Lung microvascular endothelial cell (primary cell): Measurements from ENCODE around the gene RTN4RL2. TPM values are rescaled to one million over a fixed set of nuclear protein-coding genes. Genes with fewer than 3 reads are reported as not detected.

Source experiments
- DNase-seq, 2 donors: peaks; one replicate each; pipeline versions ENCODE4 v3.0.0 to v3.0.0-alpha.2; 2010; ENCODE audit warnings: low read depth in 2 of 2
- total RNA-seq: library from RNA; depleted of rRNA; stranded (reverse); fragments of >200 nt; gene quantifications from 2 replicates; pipeline ENCODE4 v1.2.1, GENCODE V29; 2014

The RTN4RL2 gene
- total RNA-seq: under 0.01 and 0.20 TPM in 2 replicates

DNA sequence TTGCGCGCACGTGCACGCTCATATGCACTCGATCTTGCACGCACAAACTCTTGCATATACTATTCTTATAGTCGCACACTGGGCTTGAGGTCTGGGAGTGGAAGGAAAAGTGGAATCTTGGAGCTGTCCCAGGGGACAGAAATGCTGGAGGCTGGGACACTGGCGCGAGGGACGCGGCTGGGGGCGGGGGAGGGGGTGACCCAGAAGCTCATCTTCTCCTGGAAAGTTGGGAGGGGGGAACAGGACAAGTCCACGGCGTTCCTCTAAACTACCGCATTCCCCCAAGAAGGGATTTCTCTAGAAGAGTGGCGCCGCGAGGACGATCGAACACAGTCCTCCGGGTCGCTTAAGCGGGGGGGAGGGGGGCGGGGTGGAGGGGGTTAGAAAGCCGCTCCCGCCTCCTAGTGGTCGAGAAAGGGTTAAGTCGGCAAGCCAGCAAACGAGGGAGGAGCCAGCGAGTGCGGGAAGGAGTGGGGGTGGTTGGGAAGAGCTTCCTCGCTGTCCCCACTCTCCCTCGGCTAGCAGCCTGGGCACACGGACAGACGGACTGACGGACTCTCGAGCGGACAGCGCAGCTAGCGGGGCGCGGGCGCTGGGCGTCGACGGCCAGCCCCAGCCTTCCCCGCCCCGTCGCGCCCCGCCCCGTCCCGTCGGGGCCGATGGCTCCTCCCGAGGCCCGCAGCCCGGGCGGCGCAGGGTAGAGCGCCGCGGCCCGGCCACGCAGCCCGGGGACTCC, at the start of gene RTN4RL2:
TSS of gene RTN4RL2 (plus strand) at position 507 of the 736 bp plus-strand sequence. CDS start 338 bp downstream, outside the sequence.
- peak; percentile 42 to 43 for DNase-seq

DNA sequence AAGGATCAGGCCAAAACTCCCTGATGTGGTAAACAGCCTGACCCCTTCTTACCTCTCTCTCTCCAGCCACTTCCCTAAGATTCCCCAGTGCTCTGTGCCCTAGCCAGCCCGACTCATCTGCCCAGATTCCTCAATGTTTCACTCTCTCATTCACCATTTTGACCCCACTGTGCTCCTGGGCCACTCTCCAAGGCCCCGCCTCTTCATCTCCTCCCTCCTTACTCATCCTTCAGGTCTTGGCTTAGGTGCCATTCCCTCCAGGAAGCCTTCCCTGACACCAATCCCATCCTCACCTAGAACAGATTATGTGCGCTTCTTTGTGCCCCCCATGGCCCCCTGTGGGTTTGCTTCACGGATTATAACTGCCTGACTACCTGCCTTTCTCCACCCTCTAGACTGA, 46.6 kb upstream of the RTN4RL2 start:
- DNase-seq: no peak

DNA sequence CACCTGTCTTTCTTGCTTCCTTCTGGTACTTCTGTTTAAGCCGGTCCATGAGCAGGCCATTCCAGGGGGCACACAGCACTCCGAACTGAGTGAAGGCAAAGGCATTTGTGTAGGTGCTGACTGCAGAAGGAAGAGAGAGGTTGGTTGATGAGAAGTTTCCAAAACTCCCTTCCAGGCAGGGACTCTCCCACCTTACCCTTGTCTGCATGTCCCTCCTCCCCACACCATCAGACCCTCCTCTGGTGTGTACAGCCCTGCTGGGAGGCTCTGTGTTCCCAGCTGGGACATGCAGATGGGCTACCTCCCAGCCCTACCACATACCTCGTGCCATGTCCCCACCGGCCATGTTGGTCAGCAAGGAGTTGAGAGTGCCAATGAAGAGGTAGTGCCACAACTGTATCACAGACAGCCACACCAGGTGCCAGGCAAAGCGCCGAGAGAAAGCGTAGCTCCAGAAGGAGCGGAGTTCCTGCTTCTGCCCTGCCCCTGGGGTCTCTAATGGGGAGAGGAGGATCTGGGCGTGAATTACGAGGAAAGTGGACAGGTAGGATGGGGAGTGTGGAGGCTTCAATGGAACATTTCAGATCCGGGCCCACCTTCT, 45.6 kb upstream of the RTN4RL2 start:
- no peak for DNase-seq

DNA sequence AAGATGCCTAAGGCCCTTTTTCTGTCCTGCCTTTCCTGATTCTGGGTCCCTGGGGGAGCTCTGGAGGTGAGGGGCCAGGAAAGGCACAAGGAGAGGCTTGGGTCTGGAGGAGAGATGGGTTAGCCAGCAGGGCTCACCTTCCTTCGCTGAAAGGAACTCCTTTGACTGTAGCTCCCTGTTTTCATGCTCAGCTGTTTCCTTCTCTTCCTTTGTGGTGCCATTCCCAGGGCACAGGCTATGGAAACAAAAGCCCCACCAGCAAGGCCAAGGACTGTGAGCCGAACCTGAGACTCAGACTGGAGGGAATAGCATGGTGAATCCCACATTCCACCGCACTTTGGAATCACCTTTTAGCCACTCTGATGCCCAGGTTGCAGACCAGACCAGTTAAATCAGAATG, 43.9 kb upstream of the RTN4RL2 start:
- DNase-seq: peak; percentile 18 to 41

DNA sequence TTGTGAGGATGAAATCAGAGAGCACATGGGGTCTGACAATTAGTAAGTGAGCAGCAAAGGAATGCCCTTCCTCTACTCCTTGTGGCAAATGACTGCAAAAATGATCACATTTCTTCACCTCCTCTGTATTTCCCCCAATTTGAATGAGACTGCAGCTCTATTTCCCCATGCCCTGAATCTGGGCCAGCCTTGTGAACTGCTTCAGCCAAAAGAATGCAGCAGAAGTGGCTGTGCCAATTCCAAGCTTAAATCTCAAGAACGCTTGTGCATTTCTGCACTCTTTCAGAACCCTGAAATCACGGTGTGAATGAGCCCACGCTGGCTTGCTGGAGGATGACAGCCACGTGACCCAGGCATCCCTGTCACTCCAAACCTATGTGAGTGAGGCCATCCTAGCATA, 43.3 kb upstream of the RTN4RL2 start:
- DNase-seq: no peak

DNA sequence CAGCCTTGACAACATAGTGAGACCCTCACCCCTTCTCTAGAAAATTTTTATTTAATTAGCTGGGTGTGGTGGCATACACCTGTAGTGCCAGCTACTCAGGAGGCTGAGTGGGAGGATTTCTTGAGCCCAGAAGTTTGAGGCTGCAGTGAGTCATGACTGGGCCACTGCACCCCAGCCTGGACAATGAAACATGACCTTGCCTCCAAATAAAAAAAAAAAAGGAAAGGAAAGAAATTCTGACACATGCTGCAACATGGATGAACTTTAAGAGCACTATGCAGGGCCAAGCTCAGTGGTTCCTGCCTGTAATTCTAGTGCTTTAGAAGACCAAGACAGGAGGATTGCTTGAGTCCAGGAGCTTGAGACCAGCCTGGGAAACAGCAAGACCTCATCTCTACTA, 42.2 kb upstream of the RTN4RL2 start:
- no peak for DNase-seq

DNA sequence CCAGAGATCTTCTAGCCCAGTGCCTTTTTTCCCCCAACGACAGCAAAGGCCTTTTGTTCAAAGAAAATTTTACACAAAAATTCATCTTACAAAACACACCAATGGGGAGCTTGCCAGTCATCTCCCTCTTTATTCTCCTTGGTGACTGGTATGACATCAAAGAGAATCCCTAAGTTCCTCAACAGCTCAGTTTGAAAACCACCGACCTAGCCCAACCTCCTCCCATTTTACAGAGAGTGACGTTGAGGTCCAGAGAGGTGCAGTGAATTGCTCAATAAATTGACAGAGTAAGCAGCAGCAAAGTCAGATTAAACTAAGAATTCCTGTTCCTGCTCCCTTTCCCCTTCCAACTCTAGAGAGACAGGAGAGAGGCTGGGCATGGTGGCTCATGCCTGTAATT, 41.2 kb upstream of the RTN4RL2 start:
- DNase-seq: no peak

DNA sequence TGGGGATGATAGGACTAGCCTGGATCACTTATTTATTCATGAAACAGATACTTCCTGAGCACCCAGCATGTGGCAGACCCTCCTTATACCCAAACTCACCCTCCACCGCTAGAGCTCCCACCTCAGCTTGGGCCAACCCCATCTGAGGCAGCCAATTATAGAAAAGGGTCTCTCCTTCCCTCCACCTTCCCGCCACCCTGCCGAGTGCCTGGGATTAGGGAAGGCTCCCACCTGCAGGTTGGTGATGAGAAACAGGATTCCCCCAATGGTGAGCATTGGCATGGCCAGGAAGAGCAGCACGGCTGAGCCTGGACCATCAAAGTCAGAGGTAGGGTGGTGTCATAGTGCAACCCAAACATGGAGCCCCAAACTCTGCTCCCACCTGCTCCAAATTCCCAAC, 39.3 kb upstream of the RTN4RL2 start:
- no peak for DNase-seq

DNA sequence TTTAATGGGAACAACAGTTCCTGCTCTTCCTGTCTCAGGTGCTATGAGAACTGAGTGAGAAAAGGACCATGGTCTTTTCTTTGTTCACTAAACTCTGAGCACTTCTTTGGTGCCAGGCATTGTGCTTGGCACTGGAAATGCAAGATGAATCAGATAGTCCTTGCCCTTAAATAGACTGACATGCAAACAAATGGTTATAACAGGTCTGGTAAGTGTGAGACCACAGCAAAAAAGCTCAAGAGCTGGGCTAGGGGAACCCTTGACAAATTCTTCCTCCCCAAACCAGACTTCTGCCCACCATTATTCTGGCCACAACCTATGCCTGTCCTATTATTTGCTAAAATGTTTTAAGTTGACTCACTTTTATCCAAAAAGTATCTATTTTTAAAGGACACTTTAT, 38.5 kb upstream of the RTN4RL2 start:
- DNase-seq: no peak

DNA sequence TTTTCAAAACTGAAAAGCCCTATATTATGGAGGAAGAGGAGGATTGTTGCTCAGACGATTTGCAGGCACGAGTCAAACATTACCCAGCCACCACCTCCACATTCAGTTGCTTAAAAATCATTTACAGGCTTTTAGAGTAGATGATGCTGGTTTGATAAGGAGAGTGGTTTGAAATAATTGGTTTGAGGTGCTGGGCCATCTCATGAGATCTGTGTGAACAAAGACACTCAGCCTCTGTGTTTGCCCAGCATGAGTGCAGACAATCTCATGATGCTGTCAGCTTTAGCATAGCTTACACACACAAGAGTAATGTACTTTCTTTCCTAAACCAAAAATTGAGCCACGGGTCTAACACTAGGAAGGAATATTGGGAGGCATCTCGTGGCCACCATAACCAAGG, 37.7 kb upstream of the RTN4RL2 start:
- DNase-seq: no peak

DNA sequence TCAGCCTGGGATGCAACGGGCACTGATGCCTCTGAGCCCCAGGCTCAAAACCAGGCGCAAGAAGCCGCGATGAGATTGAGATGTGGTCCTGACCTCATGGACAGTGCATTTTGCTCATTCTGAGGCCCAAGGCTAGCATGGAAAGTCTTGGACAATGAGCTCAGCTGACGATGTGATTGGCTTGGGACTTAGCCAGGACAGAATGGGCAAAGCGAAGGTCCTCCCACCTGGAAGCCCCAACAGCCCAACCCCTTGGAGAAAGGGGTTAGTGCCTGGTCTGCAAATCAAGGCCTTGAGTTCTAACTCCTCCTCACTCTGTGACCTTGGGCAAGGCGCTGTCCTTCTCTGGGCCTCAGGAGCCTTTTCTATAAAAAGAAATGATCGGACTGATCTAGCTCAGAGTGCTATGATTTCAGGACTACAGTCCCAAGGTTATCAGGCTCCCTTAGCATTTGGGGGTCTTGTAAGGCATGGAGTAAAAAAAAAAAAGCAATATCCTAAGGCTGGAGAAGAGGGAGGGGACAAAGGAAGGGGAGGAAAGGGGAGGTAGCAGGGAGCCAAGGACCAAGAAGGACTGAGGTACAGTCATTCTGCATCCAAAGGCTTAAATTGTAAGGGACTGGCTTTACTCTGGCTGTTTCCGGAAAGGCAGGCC, 36.1 kb upstream of the RTN4RL2 start:
- DNase-seq: no peak

DNA sequence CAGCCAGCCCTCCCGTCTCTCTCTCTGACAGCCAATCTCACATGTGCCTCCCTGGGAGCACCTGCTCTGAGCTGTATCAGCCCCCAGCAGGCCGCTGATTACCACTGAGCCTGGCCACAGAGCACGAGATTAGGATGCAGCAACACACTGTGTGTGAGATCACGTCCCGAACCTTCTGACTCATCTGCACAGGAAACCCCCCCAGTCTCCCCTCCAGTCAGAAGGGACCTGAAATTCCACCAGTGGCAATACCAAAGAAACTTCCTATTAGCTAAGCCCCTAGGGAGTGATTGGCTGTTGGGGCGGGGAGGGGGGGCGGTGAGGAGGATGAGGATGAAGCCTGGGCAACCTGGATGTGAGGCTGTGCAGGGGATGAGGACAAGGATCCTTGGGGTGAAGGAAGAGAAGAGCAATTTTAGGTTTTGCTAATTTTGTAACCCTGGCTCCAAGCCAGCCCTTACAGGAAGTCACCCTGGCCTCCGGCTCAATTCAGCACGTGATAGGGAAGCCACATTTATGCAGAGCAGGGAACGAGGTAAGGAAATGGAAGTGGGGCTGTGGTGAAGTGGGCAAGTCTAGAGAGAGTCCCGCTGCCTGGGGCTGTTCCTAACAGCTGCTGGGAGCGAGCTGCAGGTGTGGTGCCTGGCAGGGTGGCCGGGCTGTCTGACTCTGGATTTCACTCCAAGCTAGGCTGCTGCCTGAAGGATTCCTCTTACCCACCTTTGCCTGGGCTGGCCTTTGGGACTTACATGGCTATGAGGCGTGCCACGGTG, 35.4 kb upstream of the RTN4RL2 start:
- peak; percentile 99 for DNase-seq

DNA sequence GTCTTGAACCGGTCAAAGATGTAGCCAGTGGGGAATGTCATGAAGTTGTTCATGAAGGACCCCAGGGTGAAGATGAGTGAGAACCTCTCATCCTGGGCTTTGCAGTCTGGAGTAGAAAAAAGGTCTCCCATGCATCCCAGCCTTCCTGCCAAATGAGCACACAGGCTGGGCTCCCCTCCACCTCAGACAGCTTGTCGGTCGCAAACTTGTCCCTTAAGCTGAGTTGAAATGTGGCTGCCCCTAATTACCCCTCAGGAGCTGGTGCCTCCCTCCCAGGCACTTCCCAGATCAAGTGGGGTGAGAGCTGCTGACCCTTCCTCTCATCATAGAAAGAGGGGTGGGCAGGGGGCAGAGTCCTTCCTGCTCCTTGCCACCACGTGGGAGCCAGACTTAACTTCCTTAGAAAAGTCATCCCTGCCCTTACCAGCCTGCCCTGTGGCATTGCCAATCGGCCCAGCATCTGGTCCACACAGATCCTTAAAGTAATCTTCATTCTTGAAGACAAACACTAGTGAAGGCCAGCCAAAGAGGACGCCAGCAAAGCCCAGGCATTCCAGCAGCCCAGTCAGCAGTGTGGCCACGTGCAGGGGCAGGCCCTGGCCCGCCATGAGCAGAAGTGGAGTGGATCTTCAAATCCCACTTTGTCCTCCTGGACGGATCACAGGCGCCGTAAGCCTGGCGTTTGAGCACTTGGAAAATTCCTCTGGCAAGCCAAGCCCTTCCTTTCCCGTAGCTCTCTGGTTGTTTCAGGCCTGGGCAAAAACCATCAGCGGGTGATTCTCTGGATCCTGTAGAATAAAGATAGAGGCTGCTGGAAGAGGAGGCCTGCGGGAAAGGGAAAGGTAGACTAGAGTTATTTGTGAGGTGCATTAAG, 34.5 kb upstream of the RTN4RL2 start:
- peak in 1 of 2 donors; percentile 59 for DNase-seq

DNA sequence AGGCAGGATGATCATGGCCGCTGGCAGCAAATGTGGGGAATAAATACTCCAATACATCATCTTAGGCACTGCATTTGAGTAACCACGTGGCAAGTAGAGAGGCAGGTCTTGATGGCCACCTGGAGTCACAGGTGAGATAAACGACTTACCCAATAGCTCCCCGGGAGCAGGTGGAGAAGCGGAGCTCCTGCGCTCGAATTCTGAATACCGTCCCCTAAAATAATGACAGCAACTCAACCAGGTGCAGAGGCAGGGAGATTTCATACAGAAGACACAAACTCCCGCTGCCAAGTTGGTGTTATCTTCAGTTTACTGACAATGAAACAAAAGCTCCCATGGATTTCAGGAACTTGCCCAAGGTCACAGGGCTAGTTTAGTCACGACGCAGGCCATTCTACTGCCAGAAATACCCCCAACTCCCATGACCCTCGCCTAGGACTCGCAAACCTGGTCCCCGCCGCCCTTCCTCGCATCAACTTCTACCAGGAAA, 33.8 kb upstream of the RTN4RL2 start:
- DNase-seq: peak; percentile 38 to 68

DNA sequence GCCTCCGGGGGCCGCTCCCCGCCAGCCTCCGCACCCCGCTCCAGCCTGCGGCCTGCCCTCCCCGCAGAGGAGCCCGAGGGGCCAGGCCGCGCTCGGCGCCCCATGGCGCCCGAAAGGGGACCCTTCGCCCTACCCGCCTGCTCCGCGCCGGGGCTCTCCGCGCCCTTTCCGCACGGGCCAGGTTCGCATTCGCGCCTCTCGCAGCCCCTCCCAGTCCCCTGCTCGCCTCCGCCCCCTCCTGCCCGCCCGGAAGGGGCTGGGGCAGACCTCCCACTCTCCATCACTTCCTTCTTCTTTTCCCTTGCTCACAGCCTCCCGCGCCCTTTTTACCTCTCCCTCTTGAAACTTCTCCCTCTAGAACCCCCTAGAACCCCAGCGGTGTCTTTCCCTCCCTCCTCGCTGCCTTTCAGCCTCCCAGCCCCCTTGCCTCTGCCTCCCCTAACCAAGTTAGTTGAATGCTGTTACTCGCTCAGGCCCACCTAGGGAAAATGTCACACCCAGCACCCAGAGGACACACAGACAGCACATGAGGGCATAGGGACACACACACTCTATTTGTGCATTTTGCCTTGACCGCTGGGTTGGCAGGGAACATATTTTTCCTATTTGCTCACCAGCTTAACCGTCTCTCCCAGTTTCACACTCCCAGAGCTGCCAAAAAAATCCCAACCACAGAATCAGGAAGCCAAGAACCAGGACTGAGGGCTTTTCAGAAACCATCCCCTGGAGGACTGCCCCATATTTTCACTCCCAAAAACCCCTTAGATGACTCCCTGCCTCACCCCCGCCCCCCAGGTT, 33.2 kb upstream of the RTN4RL2 start, which contains the start of gene SLC43A3:
TSS of gene SLC43A3 (minus strand) at position 193 of the 798 bp plus-strand sequence. CDS start 949 bp downstream, outside the sequence.
- peak; percentile 45 to 91 for DNase-seq

DNA sequence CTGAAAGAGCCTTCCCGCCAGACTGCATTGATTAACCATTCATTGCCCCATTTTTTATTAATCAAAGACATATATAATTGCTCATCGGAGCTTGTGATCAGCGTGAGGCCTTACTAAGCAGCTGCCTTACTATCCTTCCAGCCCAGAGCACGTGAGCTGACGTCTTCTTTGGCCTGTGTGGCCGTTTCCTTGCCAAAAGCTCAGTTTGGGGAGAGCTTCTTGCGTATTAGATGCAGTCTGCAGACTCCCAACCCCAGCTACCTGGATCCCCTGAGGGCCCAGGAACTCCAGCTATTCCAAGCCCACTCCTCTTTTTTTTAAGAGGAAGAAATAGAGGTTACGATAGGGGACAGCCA, 32.6 kb upstream of the RTN4RL2 start:
- no peak for DNase-seq

DNA sequence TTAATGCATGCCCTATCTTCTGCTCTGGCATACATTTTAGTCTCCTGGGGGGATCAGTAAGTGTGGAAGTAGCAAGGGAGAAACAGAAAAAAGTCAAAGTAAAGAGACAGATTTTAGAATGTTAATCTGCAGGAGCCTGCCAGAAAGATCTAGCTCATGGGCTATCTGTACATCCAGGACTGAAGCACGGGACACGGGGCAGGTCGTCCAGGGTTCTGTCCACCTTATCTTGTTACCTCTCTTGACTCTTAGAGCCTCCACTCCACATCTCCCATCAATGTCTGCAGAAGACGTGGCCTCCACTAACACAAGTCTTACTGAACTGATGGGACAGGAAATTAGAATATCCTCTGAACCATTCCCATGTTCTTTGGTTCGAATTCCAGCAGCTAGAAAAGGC, 31.7 kb upstream of the RTN4RL2 start:
- no peak for DNase-seq

DNA sequence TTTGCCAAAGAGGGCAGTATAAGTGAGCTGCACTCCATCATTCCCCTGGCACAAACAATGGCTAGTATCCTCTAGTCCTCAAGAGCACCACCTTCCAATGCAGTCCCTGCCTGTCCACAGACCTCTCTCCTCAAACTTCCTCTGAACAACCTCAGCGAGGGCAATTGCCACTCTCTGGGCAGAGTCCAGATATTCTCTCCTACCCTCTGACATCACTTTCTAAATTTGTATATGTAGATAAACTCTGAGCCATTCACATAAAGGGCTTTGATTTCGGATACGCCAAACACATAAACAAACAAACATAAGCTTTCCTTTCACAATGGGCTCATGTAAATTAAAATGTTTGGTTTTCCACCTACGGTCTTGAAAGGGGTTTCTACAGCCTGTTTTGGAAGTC, 30.4 kb upstream of the RTN4RL2 start:
- no peak for DNase-seq

DNA sequence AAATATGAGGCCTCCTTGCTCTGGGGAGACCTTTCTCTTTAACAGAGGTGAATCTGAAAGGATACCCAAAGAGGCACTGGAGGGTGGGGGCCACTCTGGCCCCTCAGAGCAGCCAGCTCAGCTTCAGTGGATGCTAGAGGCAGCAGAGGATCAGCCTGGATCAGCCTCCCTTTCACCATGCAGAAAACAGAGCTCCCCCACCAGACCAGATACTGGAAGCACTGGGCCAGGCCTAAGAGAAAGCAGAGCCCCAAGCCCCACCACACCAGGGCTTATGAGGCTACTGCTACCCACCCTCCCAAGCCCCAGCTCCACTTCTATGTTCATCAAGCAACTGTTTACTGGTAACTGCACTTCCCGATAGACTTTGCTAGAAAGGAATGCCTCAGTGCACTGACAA, 29.4 kb upstream of the RTN4RL2 start:
- DNase-seq: no peak

DNA sequence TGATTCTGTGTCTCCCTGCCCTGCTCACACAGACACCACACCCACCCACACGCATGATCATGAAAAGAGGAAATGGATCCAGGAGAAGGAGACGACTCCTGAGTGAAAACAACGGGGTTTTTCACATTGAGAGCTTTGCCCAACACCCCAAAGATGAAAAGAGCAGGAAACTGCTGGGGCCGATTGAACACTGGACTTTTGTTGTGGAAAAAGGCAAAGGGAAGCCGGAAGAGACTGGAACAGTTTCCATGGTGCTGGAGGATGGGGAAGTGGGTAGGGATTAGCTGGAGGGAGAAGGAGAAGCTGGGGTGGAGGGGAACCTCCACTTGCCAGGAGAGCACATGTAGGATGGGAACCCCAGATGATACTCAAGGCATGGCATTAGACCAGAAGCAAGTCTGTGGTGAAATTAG, 28.2 kb upstream of the RTN4RL2 start:
- DNase-seq: peak in 1 of 2 donors; percentile 70
